Hepatocyte (in vitro differentiated cells): Measurements from ENCODE around the gene CHMP4B. TPM values are rescaled to one million over a fixed set of nuclear protein-coding genes. Genes with fewer than 3 reads are reported as not detected.

Source experiments
- DNase-seq: peaks from one replicate; pipeline ENCODE4 v3.0.0-alpha.2; 2016; ENCODE audit warnings: low spot score
- H2AFZ ChIP-seq: fragments of 200-600 bp; sonication (generic); 2 replicates; pipeline ENCODE4 v1.6.0; 2016; ENCODE audit warnings: antibody characterized with exemption, mild to moderate bottlenecking
- H3K27ac ChIP-seq: fragments of 200-600 bp; sonication (generic); 2 replicates; pipeline ENCODE4 v1.5.1; 2016; ENCODE audit warnings: mild to moderate bottlenecking
- H3K27me3 ChIP-seq: fragments of 200-600 bp; sonication (generic); 2 replicates; pipeline ENCODE4 v1.6.1; 2016
- H3K36me3 ChIP-seq: fragments of 200-600 bp; sonication (generic); replicated peaks from 2 replicates; pipeline ENCODE4 v1.5.1; 2016; ENCODE audit warnings: low read depth; ENCODE audit not compliant: insufficient read depth
- H3K4me1 ChIP-seq: fragments of 200-600 bp; sonication (generic); 2 replicates; pipeline ENCODE4 v1.5.1; 2016; ENCODE audit warnings: mild to moderate bottlenecking, moderate library complexity; ENCODE audit not compliant: insufficient read depth
- H3K4me2 ChIP-seq: fragments of 200-600 bp; sonication (generic); 2 replicates; pipeline ENCODE4 v1.6.0; 2016
- H3K4me3 ChIP-seq: fragments of 200-600 bp; sonication (generic); 2 replicates; pipeline ENCODE4 v1.5.1; 2016; ENCODE audit warnings: mild to moderate bottlenecking
- H3K79me2 ChIP-seq: fragments of 200-600 bp; sonication (generic); 2 replicates; pipeline ENCODE4 v1.6.0; 2017; ENCODE audit warnings: mild to moderate bottlenecking
- H3K9me2 ChIP-seq: fragments of 200-600 bp; sonication (generic); replicated peaks from 2 replicates; pipeline ENCODE4 v1.6.0; 2017; ENCODE audit warnings: mild to moderate bottlenecking; ENCODE audit not compliant: insufficient read depth
- H3K9me3 ChIP-seq: fragments of 200-600 bp; sonication (generic); 2 replicates; pipeline ENCODE4 v1.5.1; 2016; ENCODE audit warnings: low read depth, mild to moderate bottlenecking
- H4K20me1 ChIP-seq: fragments of 200-600 bp; sonication (generic); 2 replicates; pipeline ENCODE4 v1.6.0; 2016; ENCODE audit warnings: mild to moderate bottlenecking; ENCODE audit not compliant: insufficient read depth, poor library complexity, severe bottlenecking
- EZH2 ChIP-seq: fragments of 200-600 bp; sonication (generic); IDR thresholded peaks from 2 replicates; pipeline ENCODE4 v1.6.1; 2016; ENCODE audit warnings: antibody characterized with exemption, mild to moderate bottlenecking, borderline replicate concordance
- EZH2phosphoT487 ChIP-seq: fragments of 200-600 bp; sonication (generic); IDR thresholded peaks from one replicate; pipeline ENCODE4 v1.6.1; 2018; ENCODE audit warnings: antibody characterized with exemption, mild to moderate bottlenecking, low read depth, moderate library complexity; ENCODE audit not compliant: unreplicated experiment, severe bottlenecking
- WGBS: methylation state at CpG from one replicate; pipeline ENCODE4 v1.1.6; 2016; ENCODE audit warnings: low lambda C conversion rate; ENCODE audit errors: missing lambda C conversion rate; 5-methylcytosine and 5-hydroxymethylcytosine counted together
- polyA plus RNA-seq: library from polyadenylated mRNA; unstranded; fragments of >200 nt; fragmentation: Nextera tagmentation; extraction: Ambion mirVana; gene quantifications from 2 replicates; pipeline ENCODE4 v1.2.1, GENCODE V29; 2016
- total RNA-seq: library from RNA; depleted of rRNA; stranded (reverse); fragments of >200 nt; gene quantifications from 2 replicates; pipeline ENCODE4 v1.2.3, GENCODE V29; 2014
- TF ChIP-seq, protein P1 (sequence below): fragments of 200-600 bp; sonication (generic); IDR thresholded peaks from 2 replicates; pipeline ENCODE4 v1.5.1; 2016; ENCODE audit warnings: antibody characterized with exemption, mild to moderate bottlenecking; ENCODE audit not compliant: poor library complexity

Gene CHMP4B
- total and polyA plus RNA-seq, 2 experiments from 2014 or later, result 8.1 to 95.1 TPM

DNA sequence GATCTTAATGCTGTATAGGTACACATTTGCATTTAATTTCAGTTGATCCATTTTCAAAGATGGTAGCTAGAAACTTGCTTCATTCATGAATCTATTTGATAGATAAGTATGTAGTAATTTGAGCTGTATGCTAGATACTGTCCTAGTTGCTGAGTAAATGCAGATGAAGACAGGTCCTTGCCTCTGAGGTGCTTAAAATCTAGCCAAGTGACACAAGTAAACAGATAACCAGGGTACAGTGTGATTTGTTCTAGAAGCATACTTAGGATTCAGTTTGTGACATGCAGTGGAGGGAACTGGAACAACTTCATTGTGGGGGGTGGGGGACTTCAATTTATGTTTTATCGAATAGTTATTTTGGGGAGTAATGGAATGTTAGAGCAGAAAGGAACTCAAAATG lies 9.2 kb downstream of the CHMP4B start:
- TF ChIP-seq, protein P1, sequence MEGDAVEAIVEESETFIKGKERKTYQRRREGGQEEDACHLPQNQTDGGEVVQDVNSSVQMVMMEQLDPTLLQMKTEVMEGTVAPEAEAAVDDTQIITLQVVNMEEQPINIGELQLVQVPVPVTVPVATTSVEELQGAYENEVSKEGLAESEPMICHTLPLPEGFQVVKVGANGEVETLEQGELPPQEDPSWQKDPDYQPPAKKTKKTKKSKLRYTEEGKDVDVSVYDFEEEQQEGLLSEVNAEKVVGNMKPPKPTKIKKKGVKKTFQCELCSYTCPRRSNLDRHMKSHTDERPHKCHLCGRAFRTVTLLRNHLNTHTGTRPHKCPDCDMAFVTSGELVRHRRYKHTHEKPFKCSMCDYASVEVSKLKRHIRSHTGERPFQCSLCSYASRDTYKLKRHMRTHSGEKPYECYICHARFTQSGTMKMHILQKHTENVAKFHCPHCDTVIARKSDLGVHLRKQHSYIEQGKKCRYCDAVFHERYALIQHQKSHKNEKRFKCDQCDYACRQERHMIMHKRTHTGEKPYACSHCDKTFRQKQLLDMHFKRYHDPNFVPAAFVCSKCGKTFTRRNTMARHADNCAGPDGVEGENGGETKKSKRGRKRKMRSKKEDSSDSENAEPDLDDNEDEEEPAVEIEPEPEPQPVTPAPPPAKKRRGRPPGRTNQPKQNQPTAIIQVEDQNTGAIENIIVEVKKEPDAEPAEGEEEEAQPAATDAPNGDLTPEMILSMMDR, result no peak
- TF ChIP-seq EZH2phosphoT487, result no peak
- TF ChIP-seq EZH2, result no peak
- H3K9me2 ChIP-seq, result no peaks in the 10 kb centered on the region
- peaks cover 100% of the 10 kb centered on the region for H3K79me2 ChIP-seq
- no peaks in the 10 kb centered on the region for H3K9me3 ChIP-seq
- no peaks in the 10 kb centered on the region for H3K36me3 ChIP-seq
- no peak overlapping the region for H3K4me2 ChIP-seq
- H2AFZ ChIP-seq, result no peak overlapping the region
- peaks cover 100% of the 10 kb centered on the region for H4K20me1 ChIP-seq
- WGBS, result 100% methylated on average over 1 of the region's 1 CpG
- DNase-seq, result no peak
- H3K4me3 ChIP-seq, result no peak overlapping the region
- no peak overlapping the region for H3K27ac ChIP-seq
- H3K27me3 ChIP-seq, result no peaks in the 10 kb centered on the region
- peaks cover 24% of the 10 kb centered on the region for H3K4me1 ChIP-seq

DNA sequence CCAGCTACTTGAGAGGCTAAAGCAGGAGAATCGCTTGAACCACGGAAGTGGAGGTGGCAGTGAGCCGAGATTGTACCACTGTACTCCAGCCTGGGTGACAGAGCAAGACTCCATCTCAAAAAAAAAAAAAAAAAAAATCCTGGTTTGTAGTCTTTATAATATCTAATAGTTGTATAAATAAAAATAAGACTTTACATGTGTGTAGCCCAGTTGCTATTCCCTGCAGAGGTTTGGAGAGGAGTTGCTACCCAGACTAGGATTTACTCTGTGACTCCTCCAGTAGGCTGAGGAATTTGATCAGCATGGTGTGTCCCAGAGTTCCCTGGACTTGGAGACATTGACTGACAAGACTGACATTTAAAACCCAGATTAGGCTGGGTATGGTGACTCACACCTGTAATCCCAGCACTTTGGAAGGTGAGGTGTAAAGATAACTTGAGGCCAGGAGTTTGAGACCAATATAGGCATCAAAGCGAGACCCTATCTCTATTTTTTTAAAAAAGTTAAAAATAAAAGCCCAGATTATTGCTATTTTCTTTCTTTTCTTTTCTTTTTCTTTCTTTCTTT lies 10.2 kb downstream of the CHMP4B start:
- no peak overlapping the region for H3K4me2 ChIP-seq
- no peak overlapping the region for H3K27ac ChIP-seq
- H3K36me3 ChIP-seq, result no peaks in the 10 kb centered on the region
- TF ChIP-seq EZH2 (no peak), EZH2phosphoT487 (no peak)
- TF ChIP-seq, protein P1, result no peak
- no peak overlapping the region for H3K4me3 ChIP-seq
- H3K27me3 ChIP-seq, result no peaks in the 10 kb centered on the region
- no peaks in the 10 kb centered on the region for H3K9me3 ChIP-seq
- peaks cover 33% of the 10 kb centered on the region for H3K4me1 ChIP-seq
- peaks cover 100% of the 10 kb centered on the region for H3K79me2 ChIP-seq
- peaks cover 100% of the 10 kb centered on the region for H4K20me1 ChIP-seq
- WGBS, result 83% methylated on average over 4 of the region's 4 CpGs
- no peak overlapping the region for H2AFZ ChIP-seq
- no peaks in the 10 kb centered on the region for H3K9me2 ChIP-seq
- DNase-seq, result no peak

DNA sequence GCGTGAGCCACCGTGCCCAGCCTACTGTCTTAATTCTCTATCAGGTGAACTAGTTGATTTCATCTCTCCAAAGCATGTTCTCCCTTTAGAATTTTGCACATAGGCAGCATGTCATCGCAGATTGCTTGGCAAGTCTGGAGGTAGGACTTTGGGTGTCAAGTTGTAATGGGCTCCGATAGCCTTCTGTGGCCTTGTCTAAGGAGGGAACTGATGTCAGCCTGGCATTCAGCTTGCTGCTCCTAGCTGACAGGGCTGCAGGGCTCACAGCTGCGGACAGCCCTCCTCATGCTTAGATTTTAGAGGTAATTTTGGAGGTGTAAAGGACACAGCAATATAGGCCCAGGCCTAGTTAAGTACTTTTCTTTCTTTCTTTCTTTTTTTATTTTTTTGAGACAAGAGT lies 11.3 kb downstream of the CHMP4B start:
- no peak for TF ChIP-seq EZH2
- TF ChIP-seq, protein P1, result no peak
- TF ChIP-seq EZH2phosphoT487, result no peak
- no peak overlapping the region for H3K27ac ChIP-seq
- no peak for DNase-seq
- H3K4me3 ChIP-seq, result no peak overlapping the region
- no peak overlapping the region for H2AFZ ChIP-seq
- H4K20me1 ChIP-seq, result peaks cover 100% of the 10 kb centered on the region
- no peaks in the 10 kb centered on the region for H3K9me3 ChIP-seq
- 97% methylated on average over 5 of the region's 5 CpGs for WGBS
- peaks cover 100% of the 10 kb centered on the region for H3K79me2 ChIP-seq
- no peaks in the 10 kb centered on the region for H3K27me3 ChIP-seq
- H3K4me1 ChIP-seq, result peaks cover 33% of the 10 kb centered on the region
- no peak overlapping the region for H3K4me2 ChIP-seq
- no peaks in the 10 kb centered on the region for H3K9me2 ChIP-seq
- no peaks in the 10 kb centered on the region for H3K36me3 ChIP-seq

DNA sequence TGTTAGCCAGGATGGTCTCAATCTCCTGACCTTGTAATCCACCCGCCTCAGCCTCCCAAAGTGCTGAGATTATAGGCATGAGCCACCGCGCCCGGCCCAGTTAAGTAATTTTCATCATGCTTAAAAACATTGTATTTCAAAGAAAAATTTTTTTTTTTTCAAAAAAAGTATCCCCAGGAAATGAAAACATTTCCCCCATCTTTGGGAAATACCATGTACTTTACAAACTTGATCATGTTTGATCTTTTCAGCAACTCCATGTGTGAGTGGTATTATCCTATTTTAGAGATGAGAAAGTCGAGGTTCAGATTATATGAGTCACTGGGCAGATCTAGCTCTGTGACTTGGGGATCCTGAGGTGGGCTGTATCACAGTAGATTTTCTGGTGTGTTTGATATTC lies 11.8 kb downstream of the CHMP4B start:
- Histone ChIP-seq H3K9me2 (no peaks in the 10 kb centered on the region), H3K36me3 (no peaks in the 10 kb centered on the region), H3K4me1 (peaks cover 39% of the 10 kb centered on the region), H4K20me1 (peaks cover 100% of the 10 kb centered on the region), H3K27ac (no peak overlapping the region), H3K27me3 (no peaks in the 10 kb centered on the region), H3K4me3 (no peak overlapping the region), H2AFZ (no peak overlapping the region), H3K79me2 (peaks cover 100% of the 10 kb centered on the region), H3K4me2 (no peak overlapping the region), H3K9me3 (no peaks in the 10 kb centered on the region)
- TF ChIP-seq, protein P1, result no peak
- TF ChIP-seq EZH2, result no peak
- TF ChIP-seq EZH2phosphoT487, result no peak
- 97% methylated on average over 5 of the region's 5 CpGs for WGBS
- DNase-seq, result no peak
